Cardiac septum (tissue), 1 donor: Measurements from ENCODE around the gene EFCAB6. TPM values are rescaled to one million over a fixed set of nuclear protein-coding genes. Genes with fewer than 3 reads are reported as not detected.
"Not testable (repeated sequence)": the region's sequence is repeated elsewhere in the genome, so short reads cannot be mapped to it uniquely, and the experiment has no call there.

Experiments
- DNase-seq: peaks from one replicate; pipeline ENCODE4 v3.0.0-alpha.2; 2020; ENCODE audit warnings: low spot score
- intact Hi-C: fragments of 100-400 bp; cut with DNase I; formaldehyde crosslinking; loops from one replicate; pipeline ENCODE4 v1.14.0; 2022
- total RNA-seq: library from RNA; stranded (reverse); fragmentation: NEBNext Ultra II Directional; extraction: Animal tissue kit (Norgen Biotek cat#: 25700); gene quantifications from one replicate; pipeline ENCODE4 v1.2.1, GENCODE V29; 2021
- donor health status: DM: no; HTN: no; CAD: no.

The EFCAB6 gene
- total RNA-seq, 1 donor from 2014 or later = 1.3 TPM

- intact Hi-C loops = no loop called here
- no peak for DNase-seq
Measured at GRCh38 chr22:43682851-43683250, 129.3 kb downstream of the EFCAB6 start.

- intact Hi-C loops = no loop called here
- no peak for DNase-seq
Measured at GRCh38 chr22:43681731-43682360, 130.3 kb downstream of the EFCAB6 start.

- DNase-seq = no peak
- intact Hi-C loops = no loop called here
Measured at GRCh38 chr22:43670513-43670912, 141.6 kb downstream of the EFCAB6 start.

GRCh38 chr22:43669190-43669589 lies 142.9 kb downstream of the EFCAB6 start:
- DNase-seq = no peak
- intact Hi-C loops = no loop called here

- no peak for DNase-seq
- intact Hi-C loops = no loop called here
Measured at GRCh38 chr22:43667656-43668055, 144.4 kb downstream of the EFCAB6 start.

GRCh38 chr22:43666457-43666856 lies 145.6 kb downstream of the EFCAB6 start:
- DNase-seq = no peak
- intact Hi-C loops = no loop called here

GRCh38 chr22:43658823-43659222 lies 153.3 kb downstream of the EFCAB6 start:
- intact Hi-C loops = no loop called here
- no peak for DNase-seq

GRCh38 chr22:43656581-43656980 lies 155.5 kb downstream of the EFCAB6 start:
- DNase-seq, intact Hi-C loops: not testable (repeated sequence)

GRCh38 chr22:43654271-43654670 lies 157.8 kb downstream of the EFCAB6 start:
- no peak for DNase-seq
- intact Hi-C loops = no loop called here

GRCh38 chr22:43652845-43653244 lies 159.3 kb downstream of the EFCAB6 start:
- intact Hi-C loops = no loop called here
- no peak for DNase-seq

- intact Hi-C loops = no loop called here
- no peak for DNase-seq
Measured at GRCh38 chr22:43643387-43643786, 168.7 kb downstream of the EFCAB6 start.

GRCh38 chr22:43642319-43643206 lies 169.5 kb downstream of the EFCAB6 start:
- intact Hi-C loops = no loop called here

GRCh38 chr22:43639228-43639948 lies 172.7 kb downstream of the EFCAB6 start:
- intact Hi-C loops = no loop called here
- DNase-seq = no peak

More at GRCh38 chr22:43642319-43643206, 169.5 kb downstream of the EFCAB6 start:
- no peak for DNase-seq

GRCh38 chr22:43637275-43638260 lies 174.5 kb downstream of the EFCAB6 start:
- no peak for DNase-seq
- intact Hi-C loops = no loop called here

- no peak for DNase-seq
- intact Hi-C loops = no loop called here
Measured at GRCh38 chr22:43636086-43636485, 176.0 kb downstream of the EFCAB6 start.

- DNase-seq = no peak
- intact Hi-C loops = no loop called here
Measured at GRCh38 chr22:43635101-43635500, 177.0 kb downstream of the EFCAB6 start.

- DNase-seq = no peak
- intact Hi-C loops = no loop called here
Measured at GRCh38 chr22:43634316-43634715, 177.8 kb downstream of the EFCAB6 start.

- intact Hi-C loops = no loop called here
- DNase-seq = no peak
Measured at GRCh38 chr22:43633631-43634285, 178.3 kb downstream of the EFCAB6 start.

- intact Hi-C loops = no loop called here
- no peak for DNase-seq
Measured at GRCh38 chr22:43631846-43632245, 180.3 kb downstream of the EFCAB6 start.
